Activated B cell treated with CpG ODN at 0.5 μM for 24 hours (primary cell): Measurements from ENCODE around the gene AHCYL2. TPM values are rescaled to one million over a fixed set of nuclear protein-coding genes. Genes with fewer than 3 reads are reported as not detected.

Experiments used
- ATAC-seq: fragments of 200-7000 bp; cut with Tn5 transposase; one replicate; pipeline ENCODE4 v1.10.0; 2021; ENCODE audit warnings: low read depth, mild to moderate bottlenecking, moderate library complexity
- CTCF ChIA-PET: fragments of 350-600 bp; sonication (Branson Sonifier 250); formaldehyde crosslinking; loops from one replicate; lab custom pipeline; 2021; ENCODE audit warnings: antibody characterized with exemption; lab: Charles Lee
- POLR2A ChIA-PET: fragments of 350-600 bp; sonication (Branson Sonifier 250); formaldehyde crosslinking; loops from one replicate; lab custom pipeline; 2021; ENCODE audit warnings: antibody characterized with exemption; lab: Charles Lee
- DNase-seq: peaks from one replicate; pipeline ENCODE4 v3.0.0; 2022
- H3K27ac Mint-ChIP-seq: one replicate; pipeline ENCODE4 v1.8.0; 2020; ENCODE audit warnings: mixed read lengths
- H3K27me3 Mint-ChIP-seq: one replicate; pipeline ENCODE4 v1.8.0; 2021; ENCODE audit warnings: mixed read lengths
- H3K36me3 Mint-ChIP-seq: one replicate; pipeline ENCODE4 v1.8.0; 2021; ENCODE audit warnings: low read depth, mixed read lengths
- H3K4me1 Mint-ChIP-seq: one replicate; pipeline ENCODE4 v1.8.0; 2021; ENCODE audit warnings: mixed read lengths
- H3K4me3 Mint-ChIP-seq: one replicate; pipeline ENCODE4 v1.8.0; 2020; ENCODE audit warnings: mild to moderate bottlenecking, mixed read lengths
- H3K9me3 Mint-ChIP-seq: one replicate; pipeline ENCODE4 v1.8.0; 2020; ENCODE audit warnings: mixed read lengths
- CTCF ChIP-seq: fragments of 200-600 bp; IDR thresholded peaks from one replicate; pipeline ENCODE4 v1.8.0; 2022; ENCODE audit warnings: antibody characterized with exemption, mild to moderate bottlenecking
- intact Hi-C: fragments of 100-400 bp; cut with micrococcal nuclease; formaldehyde crosslinking; loops from one replicate; pipeline ENCODE4 v1.15.1; 2024
- total RNA-seq: library from RNA; stranded (reverse); gene quantifications from 2 replicates; pipeline ENCODE4 v1.2.3, GENCODE V29; 2022

Gene AHCYL2
- total RNA-seq, 1 donor from 2014 or later: 11.6 TPM

GRCh38 chr7:129191272-129191671 lies 33.6 kb upstream of the AHCYL2 start:
- no peak for TF ChIP-seq CTCF
- Mint-ChIP-seq H3K27me3 (peaks cover 23% of the 10 kb centered on the region), H3K4me1 (peaks cover 21% of the 10 kb centered on the region), H3K4me3 (no peak overlapping the region), H3K36me3 (no peaks in the 10 kb centered on the region), H3K9me3 (no peaks in the 10 kb centered on the region), H3K27ac (no peak overlapping the region)
- ATAC-seq (no peak), DNase-seq (no peak)
- intact Hi-C loops: no loop called here
- CTCF ChIA-PET: no interaction called here
- POLR2A ChIA-PET: no interaction called here

DNA sequence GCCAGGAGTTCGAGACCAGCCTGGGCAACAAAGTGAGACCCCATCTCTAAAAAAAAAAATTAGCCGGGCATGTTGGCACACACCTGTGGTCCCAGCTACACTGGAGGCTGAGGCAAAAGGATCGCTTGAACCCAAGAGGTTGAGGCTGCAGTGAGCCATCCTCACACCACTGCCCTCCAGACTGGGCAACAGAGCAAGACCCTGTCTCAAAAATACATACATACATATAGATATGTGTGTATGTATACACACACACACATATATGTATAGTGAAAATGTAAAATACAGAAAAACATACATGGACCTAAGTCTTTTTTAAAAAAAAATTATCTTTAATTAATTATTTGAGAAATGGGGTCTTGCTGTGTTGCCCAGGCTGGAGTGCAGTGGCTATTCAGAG lies 30.9 kb upstream of the AHCYL2 start:
- Mint-ChIP-seq H3K27ac (no peak overlapping the region), H3K27me3 (peaks cover 23% of the 10 kb centered on the region), H3K4me3 (no peak overlapping the region), H3K9me3 (no peaks in the 10 kb centered on the region), H3K4me1 (peaks cover 12% of the 10 kb centered on the region), H3K36me3 (no peaks in the 10 kb centered on the region)
- TF ChIP-seq CTCF: no peak
- ChIA-PET POLR2A (no interaction called here), CTCF (interaction anchor here (1.6 kb wide), 1 partner anchor 30 kb away, joined by 4 read pairs; no protein-coding TSS in a partner anchor)
- intact Hi-C loops: no loop called here
- ATAC-seq: no peak
- no peak for DNase-seq

- Mint-ChIP-seq H3K27me3 (no peaks in the 10 kb centered on the region), H3K4me3 (no peak overlapping the region), H3K36me3 (no peaks in the 10 kb centered on the region), H3K27ac (no peak overlapping the region), H3K4me1 (peaks cover 5% of the 10 kb centered on the region), H3K9me3 (no peaks in the 10 kb centered on the region)
- ChIA-PET CTCF (interaction anchor here (0.6 to 2.0 kb wide), 2 partner anchors 12 to 754 kb away, joined by 3 to 6 read pairs; no protein-coding TSS in a partner anchor), POLR2A (no interaction called here)
- TF ChIP-seq CTCF: no peak
- DNase-seq: no peak
- ATAC-seq: no peak
- intact Hi-C loops: no loop called here
Observed at GRCh38 chr7:129197771-129198170, 27.1 kb upstream of the AHCYL2 start.

- H3K9me3 Mint-ChIP-seq: no peaks in the 10 kb centered on the region
- H3K36me3 Mint-ChIP-seq: no peaks in the 10 kb centered on the region
- H3K27ac Mint-ChIP-seq: no peak overlapping the region
- intact Hi-C loops: no loop called here
- no peak for TF ChIP-seq CTCF
- ChIA-PET CTCF (interaction anchor here (2.0 kb wide), 1 partner anchor 11 kb away, joined by 6 read pairs; no protein-coding TSS in a partner anchor), POLR2A (no interaction called here)
- ATAC-seq (no peak), DNase-seq (no peak)
- no peaks in the 10 kb centered on the region for H3K27me3 Mint-ChIP-seq
- peaks cover 5% of the 10 kb centered on the region for H3K4me1 Mint-ChIP-seq
- H3K4me3 Mint-ChIP-seq: no peak overlapping the region
Observed at GRCh38 chr7:129199406-129199805, 25.4 kb upstream of the AHCYL2 start.

DNA sequence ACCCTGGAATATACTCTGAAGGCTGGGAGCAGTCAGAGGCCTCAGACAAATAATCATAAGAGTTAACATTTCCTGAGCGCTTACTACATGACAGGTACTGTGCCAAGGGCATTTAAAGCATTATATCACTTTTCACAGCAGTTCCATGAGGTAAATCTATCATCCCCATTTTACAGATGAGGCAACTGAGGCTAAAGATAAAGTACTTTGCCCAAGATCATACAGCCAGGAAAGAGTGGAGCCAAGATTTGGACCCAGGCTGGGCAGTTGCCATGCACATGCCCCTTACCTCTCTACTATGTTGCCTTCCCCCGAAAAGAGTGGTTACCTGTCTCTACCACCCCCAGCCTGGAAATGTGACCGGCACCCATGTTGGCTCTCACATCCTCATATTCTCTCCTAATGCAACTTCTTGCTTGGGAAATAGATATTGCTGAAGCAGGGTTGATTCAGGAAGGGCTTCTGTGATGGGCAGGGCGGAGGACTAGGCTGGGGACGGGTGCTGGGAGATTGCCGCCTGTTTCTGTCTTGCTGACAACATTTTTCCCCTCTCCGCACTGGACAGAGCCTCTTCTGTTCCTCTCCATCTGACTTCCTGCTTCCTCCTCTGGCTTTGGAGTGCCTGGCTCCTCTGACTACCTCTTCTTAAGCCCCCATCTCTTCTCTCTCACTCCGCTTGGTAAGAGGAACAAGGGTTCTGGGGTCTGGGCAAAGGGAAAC lies 22.6 kb upstream of the AHCYL2 start:
- ATAC-seq (no peak), DNase-seq (no peak)
- no peaks in the 10 kb centered on the region for H3K27me3 Mint-ChIP-seq
- POLR2A ChIA-PET: no interaction called here
- no peaks in the 10 kb centered on the region for H3K9me3 Mint-ChIP-seq
- H3K36me3 Mint-ChIP-seq: no peaks in the 10 kb centered on the region
- intact Hi-C loops: no loop called here
- CTCF ChIA-PET: no interaction called here
- H3K27ac Mint-ChIP-seq: no peak overlapping the region
- H3K4me3 Mint-ChIP-seq: no peak overlapping the region
- H3K4me1 Mint-ChIP-seq: peaks cover 7% of the 10 kb centered on the region
- no peak for TF ChIP-seq CTCF
